ENCODE measurements around the gene NUP153.

NUP153 gene

DNA sequence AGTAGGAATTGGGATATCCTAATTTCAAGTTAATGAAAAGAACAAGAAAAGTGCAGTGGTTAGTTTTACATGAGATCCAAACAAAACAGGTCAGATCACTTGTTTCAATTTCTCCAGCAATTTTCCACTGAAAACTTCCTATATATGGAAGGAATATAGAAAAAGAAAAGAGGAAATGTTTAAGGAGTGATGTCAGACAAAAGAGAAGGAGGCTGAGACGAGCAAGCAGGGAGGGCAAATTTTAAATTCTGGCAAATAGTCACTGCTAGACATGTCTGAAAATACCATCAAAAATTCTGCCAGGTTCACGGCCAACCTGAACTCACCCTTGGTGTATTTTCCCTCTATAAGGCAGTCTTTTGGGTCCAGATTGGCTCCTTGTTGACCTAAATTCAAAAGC, 9.5 kb upstream of the NUP153 start:
- DNase-seq (ENCODE audit: low read depth): no peak
- no peak for TF ChIP-seq POLR2A (IDR thresholded peaks at IDR 0.05; ENCODE audit: extremely low read depth, insufficient read length)
- TF ChIP-seq MYC (IDR thresholded peaks at IDR 0.05; ENCODE audit: low read depth, low read length): no peak
- TF ChIP-seq, protein P1, sequence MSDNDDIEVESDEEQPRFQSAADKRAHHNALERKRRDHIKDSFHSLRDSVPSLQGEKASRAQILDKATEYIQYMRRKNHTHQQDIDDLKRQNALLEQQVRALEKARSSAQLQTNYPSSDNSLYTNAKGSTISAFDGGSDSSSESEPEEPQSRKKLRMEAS (IDR thresholded peaks at IDR 0.05; ENCODE audit: low read depth, low read length): no peak
- TF ChIP-seq, protein P2, sequence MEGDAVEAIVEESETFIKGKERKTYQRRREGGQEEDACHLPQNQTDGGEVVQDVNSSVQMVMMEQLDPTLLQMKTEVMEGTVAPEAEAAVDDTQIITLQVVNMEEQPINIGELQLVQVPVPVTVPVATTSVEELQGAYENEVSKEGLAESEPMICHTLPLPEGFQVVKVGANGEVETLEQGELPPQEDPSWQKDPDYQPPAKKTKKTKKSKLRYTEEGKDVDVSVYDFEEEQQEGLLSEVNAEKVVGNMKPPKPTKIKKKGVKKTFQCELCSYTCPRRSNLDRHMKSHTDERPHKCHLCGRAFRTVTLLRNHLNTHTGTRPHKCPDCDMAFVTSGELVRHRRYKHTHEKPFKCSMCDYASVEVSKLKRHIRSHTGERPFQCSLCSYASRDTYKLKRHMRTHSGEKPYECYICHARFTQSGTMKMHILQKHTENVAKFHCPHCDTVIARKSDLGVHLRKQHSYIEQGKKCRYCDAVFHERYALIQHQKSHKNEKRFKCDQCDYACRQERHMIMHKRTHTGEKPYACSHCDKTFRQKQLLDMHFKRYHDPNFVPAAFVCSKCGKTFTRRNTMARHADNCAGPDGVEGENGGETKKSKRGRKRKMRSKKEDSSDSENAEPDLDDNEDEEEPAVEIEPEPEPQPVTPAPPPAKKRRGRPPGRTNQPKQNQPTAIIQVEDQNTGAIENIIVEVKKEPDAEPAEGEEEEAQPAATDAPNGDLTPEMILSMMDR (IDR thresholded peaks at IDR 0.05; ENCODE audit: low read depth, low read length): no peak
- H3K4me3 ChIP-seq (ENCODE audit: low read depth, low read length): no peak overlapping the region

DNA sequence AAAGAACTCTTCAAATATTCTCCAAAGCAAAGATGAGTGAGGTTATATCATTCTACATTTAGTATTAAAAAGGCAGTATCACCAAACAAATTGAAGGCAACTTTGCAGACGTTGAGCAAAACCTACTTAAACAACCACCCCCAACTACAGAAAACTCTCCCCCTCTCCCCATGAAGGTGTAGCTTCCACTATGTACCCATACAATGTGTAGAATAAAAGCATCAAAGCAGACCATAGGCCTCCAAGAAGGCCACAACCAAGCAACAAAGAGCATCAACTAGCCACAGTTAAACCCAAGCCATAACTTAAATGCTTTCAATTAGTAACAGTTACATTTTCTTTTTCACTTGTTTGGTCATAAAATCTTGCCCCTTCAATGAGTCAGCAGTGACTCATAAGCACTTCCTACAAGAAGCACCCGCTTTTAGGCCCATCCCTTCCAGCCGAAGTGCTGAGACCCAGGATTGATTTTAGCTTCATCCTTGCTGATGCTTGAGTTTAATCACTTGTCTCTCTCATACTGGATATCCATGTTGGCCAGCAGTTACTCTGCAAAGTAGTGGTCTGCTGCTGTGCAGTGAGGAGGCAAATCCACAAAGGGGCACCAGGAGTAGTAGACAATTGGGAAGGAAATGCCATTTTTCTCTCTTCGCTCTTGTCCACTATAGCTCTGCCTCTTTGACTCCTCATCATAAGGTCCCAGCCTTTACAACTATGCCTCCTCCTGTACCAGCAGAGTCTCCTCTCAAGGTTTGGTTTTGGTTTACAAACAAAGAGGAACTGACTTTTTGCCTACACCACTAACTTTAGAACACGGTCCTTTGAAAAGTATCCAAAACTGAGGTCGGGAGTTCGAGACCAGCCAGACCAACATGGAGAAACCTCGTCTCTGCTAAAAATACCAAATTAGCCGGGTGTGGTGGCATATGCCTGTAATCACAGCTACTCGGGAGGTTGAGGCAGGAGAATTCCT, 8.4 kb upstream of the NUP153 start:
- H3K4me3 ChIP-seq (ENCODE audit: low read depth, low read length): no peak overlapping the region
- DNase-seq (ENCODE audit: low read depth): peak; percentile 90
- TF ChIP-seq, protein P2 (IDR thresholded peaks at IDR 0.05; ENCODE audit: low read depth, low read length): no peak
- TF ChIP-seq MYC (IDR thresholded peaks at IDR 0.05; ENCODE audit: low read depth, low read length): no peak

DNA sequence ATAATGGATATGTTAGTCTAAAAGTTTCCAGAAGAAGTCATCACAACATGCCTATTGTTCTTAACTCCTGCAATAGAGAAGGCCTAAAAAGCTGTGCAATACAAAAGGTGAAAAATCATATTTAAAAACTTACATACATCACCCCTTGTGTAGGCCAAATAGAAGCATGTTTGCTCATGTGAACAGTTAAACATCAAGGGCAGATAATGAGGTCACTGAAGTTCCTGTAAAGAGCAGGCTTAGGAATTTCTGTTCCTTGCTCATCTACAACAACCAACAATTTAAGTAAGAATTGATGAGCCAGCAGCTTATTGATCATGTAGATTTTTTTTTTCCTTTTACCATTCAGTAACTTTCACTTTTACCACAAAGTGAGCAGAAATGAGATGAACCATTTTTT, 7.5 kb upstream of the NUP153 start:
- no peak for DNase-seq (ENCODE audit: low read depth)
- H3K4me3 ChIP-seq (ENCODE audit: low read depth, low read length): no peak overlapping the region
- TF ChIP-seq POLR2A (IDR thresholded peaks at IDR 0.05; ENCODE audit: extremely low read depth, insufficient read length) (no peak), MYC (IDR thresholded peaks at IDR 0.05; ENCODE audit: low read depth, low read length) (no peak)
- TF ChIP-seq, protein P2 (IDR thresholded peaks at IDR 0.05; ENCODE audit: low read depth, low read length): no peak
- TF ChIP-seq, protein P1 (IDR thresholded peaks at IDR 0.05; ENCODE audit: low read depth, low read length): no peak

DNA sequence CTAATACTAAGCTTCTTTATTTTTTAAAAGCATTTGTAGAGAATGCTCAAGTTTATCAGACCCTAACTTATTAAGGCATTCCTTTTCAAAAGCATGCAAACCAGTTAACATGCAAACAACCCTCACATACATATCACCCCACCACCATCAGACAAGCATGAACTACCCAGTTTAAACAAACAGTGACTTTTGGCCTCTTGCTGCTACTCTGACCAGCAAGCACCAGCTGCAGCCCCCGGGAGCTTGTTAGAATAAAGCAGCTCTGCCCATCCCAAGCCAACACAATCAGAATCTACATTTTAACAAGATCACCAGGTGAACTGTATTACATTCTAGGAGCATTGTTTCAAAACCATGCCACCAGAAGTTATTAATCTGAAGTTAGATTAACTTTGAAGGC, 5.9 kb upstream of the NUP153 start:
- no peak for DNase-seq (ENCODE audit: low read depth)
- H3K4me3 ChIP-seq (ENCODE audit: low read depth, low read length): no peak overlapping the region
- no peak for TF ChIP-seq POLR2A (IDR thresholded peaks at IDR 0.05; ENCODE audit: extremely low read depth, insufficient read length)
- TF ChIP-seq, protein P1 (IDR thresholded peaks at IDR 0.05; ENCODE audit: low read depth, low read length): no peak
- TF ChIP-seq, protein P2 (IDR thresholded peaks at IDR 0.05; ENCODE audit: low read depth, low read length): no peak
- TF ChIP-seq MYC (IDR thresholded peaks at IDR 0.05; ENCODE audit: low read depth, low read length): no peak

DNA sequence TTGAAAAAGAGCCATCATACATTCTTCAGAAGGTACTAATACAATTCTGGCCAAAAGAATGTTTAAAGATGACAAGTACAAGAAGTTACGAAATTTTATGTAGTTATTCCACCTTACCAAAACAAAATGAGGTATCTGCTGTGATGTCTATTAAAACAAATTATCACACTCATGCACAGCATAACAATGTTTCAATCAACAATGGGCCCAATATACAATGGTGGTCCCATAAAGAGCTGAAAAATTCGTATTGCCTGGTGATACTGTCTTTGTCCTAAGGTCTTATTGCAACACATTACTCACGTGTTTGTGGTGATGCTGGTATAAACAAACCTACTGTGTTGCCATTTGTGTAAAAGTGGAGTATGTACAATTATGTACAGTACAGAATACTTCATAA, 3.6 kb upstream of the NUP153 start:
- no peak for DNase-seq (ENCODE audit: low read depth)
- no peak overlapping the region for H3K4me3 ChIP-seq (ENCODE audit: low read depth, low read length)
- TF ChIP-seq MYC (IDR thresholded peaks at IDR 0.05; ENCODE audit: low read depth, low read length): no peak
- TF ChIP-seq, protein P1 (IDR thresholded peaks at IDR 0.05; ENCODE audit: low read depth, low read length): no peak
- TF ChIP-seq, protein P2 (IDR thresholded peaks at IDR 0.05; ENCODE audit: low read depth, low read length): no peak
- no peak for TF ChIP-seq POLR2A (IDR thresholded peaks at IDR 0.05; ENCODE audit: extremely low read depth, insufficient read length)

Data from NB4 (cell line).